AG09319 (cell line): ENCODE results near the gene USH2A.
A peak's percentile ranks its signal among the peaks of the same experiment; 100 is the strongest.

Experiments used
- DNase-seq: peaks from one replicate; pipeline ENCODE4 v3.0.0-alpha.2; 2010; ENCODE audit warnings: low read depth; ENCODE audit errors: extremely low read depth
- TF ChIP-seq, protein P1 (sequence below): IDR thresholded peaks from 2 replicates; pipeline ENCODE4 v1.5.1; 2011; ENCODE audit warnings: low read depth, mild to moderate bottlenecking, inconsistent platforms, low read length, moderate library complexity

Gene USH2A

DNA sequence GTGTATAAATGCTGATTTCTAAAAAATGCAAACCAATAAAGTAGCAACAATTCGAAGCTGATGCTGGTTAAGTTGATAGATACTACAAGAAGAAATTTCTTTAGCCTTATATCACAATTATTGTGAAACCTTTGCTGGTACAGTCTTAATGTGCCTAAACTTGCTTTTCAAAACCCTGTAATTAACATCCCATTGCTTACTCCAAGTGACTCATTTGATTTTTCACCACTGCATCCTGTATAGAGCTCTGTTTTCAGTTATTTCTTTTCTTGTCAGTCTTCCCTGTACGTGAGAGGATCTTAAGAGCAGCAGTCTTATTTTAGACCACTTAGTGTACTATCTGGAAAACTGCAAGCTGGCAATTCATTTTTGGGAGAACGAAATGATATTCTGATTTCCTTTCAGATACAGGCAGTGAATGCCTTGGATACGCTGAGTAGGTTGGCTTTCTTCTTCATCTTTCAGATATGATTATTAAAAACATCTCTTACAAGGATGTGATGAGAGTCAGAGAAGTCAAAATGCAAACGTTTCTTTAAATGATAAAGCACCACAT lies 645.8 kb downstream of the USH2A start:
- TF ChIP-seq, protein P1, sequence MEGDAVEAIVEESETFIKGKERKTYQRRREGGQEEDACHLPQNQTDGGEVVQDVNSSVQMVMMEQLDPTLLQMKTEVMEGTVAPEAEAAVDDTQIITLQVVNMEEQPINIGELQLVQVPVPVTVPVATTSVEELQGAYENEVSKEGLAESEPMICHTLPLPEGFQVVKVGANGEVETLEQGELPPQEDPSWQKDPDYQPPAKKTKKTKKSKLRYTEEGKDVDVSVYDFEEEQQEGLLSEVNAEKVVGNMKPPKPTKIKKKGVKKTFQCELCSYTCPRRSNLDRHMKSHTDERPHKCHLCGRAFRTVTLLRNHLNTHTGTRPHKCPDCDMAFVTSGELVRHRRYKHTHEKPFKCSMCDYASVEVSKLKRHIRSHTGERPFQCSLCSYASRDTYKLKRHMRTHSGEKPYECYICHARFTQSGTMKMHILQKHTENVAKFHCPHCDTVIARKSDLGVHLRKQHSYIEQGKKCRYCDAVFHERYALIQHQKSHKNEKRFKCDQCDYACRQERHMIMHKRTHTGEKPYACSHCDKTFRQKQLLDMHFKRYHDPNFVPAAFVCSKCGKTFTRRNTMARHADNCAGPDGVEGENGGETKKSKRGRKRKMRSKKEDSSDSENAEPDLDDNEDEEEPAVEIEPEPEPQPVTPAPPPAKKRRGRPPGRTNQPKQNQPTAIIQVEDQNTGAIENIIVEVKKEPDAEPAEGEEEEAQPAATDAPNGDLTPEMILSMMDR, result no peak
- peak; percentile 44 for DNase-seq

GRCh38 chr1:215776336-215776735 lies 646.9 kb downstream of the USH2A start:
- DNase-seq, result no peak
- TF ChIP-seq, protein P1, result no peak

DNA sequence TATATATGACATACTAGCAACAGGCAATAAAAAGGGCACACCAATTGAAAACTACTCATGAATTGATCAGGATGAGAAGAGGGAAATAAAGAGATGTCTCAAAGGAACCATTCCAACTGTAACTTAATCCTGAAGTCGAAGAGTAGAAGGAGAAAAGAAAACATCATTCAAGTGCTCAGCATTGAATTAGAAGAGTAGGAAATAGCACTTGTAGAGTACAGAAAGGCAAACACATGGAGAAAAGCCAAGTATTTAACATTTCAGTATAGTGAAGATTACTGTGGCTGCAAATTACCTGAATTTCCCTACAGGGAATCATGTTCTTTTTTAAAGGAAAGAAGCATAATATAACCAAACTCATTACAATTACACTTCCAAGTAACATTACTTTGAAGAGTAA lies 651.1 kb downstream of the USH2A start:
- TF ChIP-seq, protein P1, result no peak
- DNase-seq, result no peak

DNA sequence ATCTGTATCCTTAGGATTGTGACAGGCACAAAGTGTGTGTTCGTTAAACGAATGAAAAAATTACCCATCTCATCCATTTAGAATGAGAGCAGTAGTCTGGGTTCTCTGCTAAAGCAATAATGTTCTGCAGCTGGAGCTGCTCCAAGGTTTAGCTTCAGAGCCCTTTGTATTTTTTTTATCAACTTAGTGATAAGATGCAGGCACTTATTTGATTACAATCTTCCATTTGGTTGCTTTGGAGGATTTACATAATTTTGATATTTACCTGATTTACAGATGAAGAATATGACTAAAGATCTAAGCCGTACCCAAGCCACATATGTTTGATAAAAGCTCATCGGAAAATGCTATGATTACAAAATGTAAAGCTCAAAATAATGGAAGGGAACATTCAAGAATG lies 654.9 kb downstream of the USH2A start:
- TF ChIP-seq, protein P1, result no peak

GRCh38 chr1:215767761-215768160 lies 655.5 kb downstream of the USH2A start:
- DNase-seq, result no peak
- TF ChIP-seq, protein P1, result no peak

More for the DNA sequence above, 654.9 kb downstream of the USH2A start:
- DNase-seq, result no peak

GRCh38 chr1:215766521-215766920 lies 656.7 kb downstream of the USH2A start:
- TF ChIP-seq, protein P1, result no peak
- DNase-seq, result no peak

- TF ChIP-seq, protein P1, result no peak
- DNase-seq, result no peak
Measured at GRCh38 chr1:215765833-215766232, 657.4 kb downstream of the USH2A start.
